B cell (primary cell): ENCODE data around the gene ATP11B. TPM values are rescaled to one million over a fixed set of nuclear protein-coding genes. Genes with fewer than 3 reads are reported as not detected.

Experiments used
- ATAC-seq: fragments of 200-7000 bp; cut with Tn5 transposase; one replicate; pipeline ENCODE4 v1.10.0; 2021; ENCODE audit warnings: low read depth, mild to moderate bottlenecking, moderate number of reproducible peaks, moderate library complexity
- CTCF ChIA-PET: fragments of 350-600 bp; sonication (Branson Sonifier 250); formaldehyde crosslinking; loops from one replicate; lab custom pipeline; 2021; ENCODE audit warnings: antibody characterized with exemption, inconsistent platforms; lab: Charles Lee
- POLR2A ChIA-PET: fragments of 350-600 bp; sonication (Branson Sonifier 250); formaldehyde crosslinking; loops from one replicate; lab custom pipeline; 2021; ENCODE audit warnings: antibody characterized with exemption; lab: Charles Lee
- DNase-seq: peaks from one replicate; pipeline ENCODE4 v3.0.0; 2013
- H2AFZ ChIP-seq: 2 replicates; pipeline ENCODE4 v1.6.1; 2012; ENCODE audit warnings: mild to moderate bottlenecking, low read depth, low read length; ENCODE audit not compliant: insufficient read depth, poor library complexity, severe bottlenecking
- H3K27ac ChIP-seq, 2 donors: 1 replicate in 1 of 2; 2 replicates in 1 of 2; pipeline ENCODE4 v1.5.1; 2012 to 2013; ENCODE audit warnings: low read length in 2 of 2, mild to moderate bottlenecking in 2 of 2, moderate library complexity in 1 of 2
- H3K27me3 ChIP-seq, 4 experiments: fragments of 200-600 bp in 1 of 4; sonication (generic) in 1 of 4; replicated peaks in 1 of 4; 1 replicate in 2 of 4; 2 replicates in 2 of 4; pipeline versions ENCODE4 v1.6.1 to v1.7.0; 2013 to 2016; ENCODE audit warnings: low read length in 3 of 4, mild to moderate bottlenecking in 2 of 4, mixed read lengths in 1 of 4, moderate library complexity in 1 of 4; ENCODE audit not compliant: insufficient read depth in 4 of 4, control insufficient read depth in 3 of 4; ENCODE audit errors: control extremely low read depth in 1 of 4
- H3K36me3 ChIP-seq, 2 experiments: replicated peaks in 1 of 2; 1 replicate in 1 of 2; 2 replicates in 1 of 2; pipeline versions ENCODE4 v1.6.1 to v1.7.1; 2013; ENCODE audit warnings: low read length in 1 of 2; ENCODE audit not compliant: insufficient read depth in 2 of 2, control insufficient read depth in 1 of 2; ENCODE audit errors: control extremely low read depth in 1 of 2, extremely low read depth in 1 of 2
- H3K4me1 ChIP-seq, 2 donors: fragments of 200-600 bp in 1 of 2; sonication (generic) in 1 of 2; 1 replicate in 1 of 2; 2 replicates in 1 of 2; pipeline versions ENCODE4 v1.5.1 to v1.6.1; 2013 to 2017; ENCODE audit warnings: low read length in 2 of 2; ENCODE audit not compliant: control insufficient read depth in 2 of 2, insufficient read depth in 2 of 2
- H3K4me2 ChIP-seq: replicated peaks from 2 replicates; pipeline ENCODE3; 2012; ENCODE audit warnings: mild to moderate bottlenecking, low read depth, low read length; ENCODE audit not compliant: poor library complexity, severe bottlenecking
- H3K4me3 ChIP-seq, 5 experiments: fragments of 200-600 bp in 1 of 5; sonication (generic) in 1 of 5; 1 replicate in 3 of 5; 2 replicates in 2 of 5; pipeline versions ENCODE4 v1.5.1 to v1.7.0; 2011 to 2016; ENCODE audit warnings: low read length in 4 of 5, mild to moderate bottlenecking in 4 of 5, low read depth in 2 of 5, control low read depth in 1 of 5, moderate library complexity in 1 of 5; ENCODE audit not compliant: insufficient read depth in 1 of 5; ENCODE audit errors: control extremely low read depth in 1 of 5, extremely low read depth in 1 of 5
- H3K79me2 ChIP-seq: fragments of 200-600 bp; sonication (generic); one replicate; pipeline ENCODE4 v1.6.0; 2016; ENCODE audit warnings: low read length; ENCODE audit not compliant: control insufficient read depth, insufficient read depth
- H3K9ac ChIP-seq: fragments of 200-600 bp; sonication (generic); 2 replicates; pipeline ENCODE4 v1.6.1; 2017; ENCODE audit warnings: mild to moderate bottlenecking, low read length, moderate library complexity
- H3K9me3 ChIP-seq, 3 donors: one replicate each; pipeline versions ENCODE4 v1.6.1 to v1.7.1; 2013; ENCODE audit warnings: low read length in 2 of 3; ENCODE audit not compliant: control insufficient read depth in 2 of 3, insufficient read depth in 1 of 3; ENCODE audit errors: control extremely low read depth in 1 of 3
- H4K20me1 ChIP-seq: 2 replicates; pipeline ENCODE4 v1.6.0; 2012; ENCODE audit warnings: mild to moderate bottlenecking, low read length; ENCODE audit not compliant: insufficient read depth, control insufficient read depth, poor library complexity, severe bottlenecking
- H3K27ac Mint-ChIP-seq: one replicate; pipeline ENCODE4 v1.8.0; 2021; ENCODE audit warnings: mixed read lengths
- H3K27me3 Mint-ChIP-seq: one replicate; pipeline ENCODE4 v1.8.0; 2021; ENCODE audit warnings: mixed read lengths
- H3K4me1 Mint-ChIP-seq: one replicate; pipeline ENCODE4 v1.8.0; 2021; ENCODE audit warnings: mixed read lengths
- H3K4me3 Mint-ChIP-seq: one replicate; pipeline ENCODE4 v1.8.0; 2021; ENCODE audit warnings: mixed read lengths
- H3K9me3 Mint-ChIP-seq: one replicate; pipeline ENCODE4 v1.8.0; 2022; ENCODE audit warnings: mixed read lengths; ENCODE audit not compliant: insufficient read depth
- CTCF ChIP-seq: fragments of 200-600 bp; IDR thresholded peaks from one replicate; pipeline ENCODE4 v1.8.0; 2022; ENCODE audit warnings: antibody characterized with exemption, mild to moderate bottlenecking
- EZH2 ChIP-seq: IDR thresholded peaks from 2 replicates; pipeline ENCODE4 v1.6.1; 2012; ENCODE audit warnings: borderline replicate concordance, low read depth, mild to moderate bottlenecking, moderate library complexity, low read length; ENCODE audit not compliant: insufficient read depth, poor library complexity, severe bottlenecking
- WGBS: methylation state at CpG from one replicate; pipeline ENCODE4 v1.1.5; 2013; ENCODE audit warnings: missing lambda C conversion rate; ENCODE audit not compliant: insufficient coverage; 5-methylcytosine and 5-hydroxymethylcytosine counted together
- intact Hi-C: fragments of 100-400 bp; cut with micrococcal nuclease; formaldehyde crosslinking; loops from one replicate; pipeline ENCODE4 v1.10.0; 2022
- polyA plus RNA-seq: library from polyadenylated mRNA; depleted of rRNA; stranded (reverse); fragments of >200 nt; gene quantifications from 2 replicates; pipeline ENCODE4 v1.2.3, GENCODE V29; 2012
- total RNA-seq, 2 donors: library from RNA; stranded (reverse); fragments of 120-200 nt in 1 of 2; gene quantifications; 1 replicate in 1 of 2; 2 replicates in 1 of 2; pipeline versions ENCODE4 v1.2.3 to v1.2.4, GENCODE V29; 2013 to 2022

The ATP11B gene
- total and polyA plus RNA-seq, 2 donors (not counting 1 experiment from before 2014, with no cell fraction given), result 14.0 to 81.9 TPM

- CTCF ChIA-PET, result no interaction called here
- no peak overlapping the region for H3K27ac Mint-ChIP-seq
- no peak overlapping the region for H3K9ac ChIP-seq
- peaks cover 16 to 36% of the 10 kb centered on the region in 2 experiments for H3K36me3 ChIP-seq
- no peak overlapping the region for H2AFZ ChIP-seq
- no peak overlapping the region for H3K4me3 Mint-ChIP-seq
- POLR2A ChIA-PET, result no interaction called here
- H3K4me1 ChIP-seq, result no peaks in the 10 kb centered on the region
- DNase-seq (no peak), ATAC-seq (no peak)
- H3K4me3 ChIP-seq, result no peak overlapping the region
- TF ChIP-seq CTCF (no peak), EZH2 (no peak)
- H3K27me3 Mint-ChIP-seq, result no peaks in the 10 kb centered on the region
- no CpG with 5 or more reads among the region's 2 CpGs for WGBS
- no peaks in the 10 kb centered on the region for H3K79me2 ChIP-seq
- no peaks in the 10 kb centered on the region for H3K4me1 Mint-ChIP-seq
- H3K27ac ChIP-seq, result no peak overlapping the region
- no peak overlapping the region for H3K4me2 ChIP-seq
- H4K20me1 ChIP-seq, result no peaks in the 10 kb centered on the region
- H3K9me3 Mint-ChIP-seq, result no peaks in the 10 kb centered on the region
- intact Hi-C loops, result no loop called here
- no peaks in the 10 kb centered on the region for H3K27me3 ChIP-seq
- H3K9me3 ChIP-seq, result no peaks in the 10 kb centered on the region
Measured at GRCh38 chr3:182896553-182896952, 103.2 kb downstream of the ATP11B start.

- H3K4me3 ChIP-seq, result no peak overlapping the region
- H3K79me2 ChIP-seq, result no peaks in the 10 kb centered on the region
- H4K20me1 ChIP-seq, result no peaks in the 10 kb centered on the region
- no peaks in the 10 kb centered on the region for H3K4me1 ChIP-seq
- TF ChIP-seq CTCF (no peak), EZH2 (no peak)
- POLR2A ChIA-PET, result no interaction called here
- CTCF ChIA-PET, result no interaction called here
- peaks cover 10 to 37% of the 10 kb centered on the region in 2 experiments for H3K36me3 ChIP-seq
- ATAC-seq (no peak), DNase-seq (no peak)
- H2AFZ ChIP-seq, result no peak overlapping the region
- intact Hi-C loops, result no loop called here
- no peak overlapping the region for H3K27ac ChIP-seq
- no peak overlapping the region for H3K4me2 ChIP-seq
- no peaks in the 10 kb centered on the region for H3K9me3 ChIP-seq
- Mint-ChIP-seq H3K27ac (no peak overlapping the region), H3K9me3 (no peaks in the 10 kb centered on the region), H3K27me3 (no peaks in the 10 kb centered on the region), H3K4me1 (no peaks in the 10 kb centered on the region), H3K4me3 (no peak overlapping the region)
- H3K27me3 ChIP-seq, result no peaks in the 10 kb centered on the region
- H3K9ac ChIP-seq, result no peak overlapping the region
- WGBS, result no CpG with 5 or more reads among the region's 5 CpGs
Measured at GRCh38 chr3:182902236-182902635, 108.9 kb downstream of the ATP11B start.
